Measurements from ENCODE around the gene MAPRE3.

DNA sequence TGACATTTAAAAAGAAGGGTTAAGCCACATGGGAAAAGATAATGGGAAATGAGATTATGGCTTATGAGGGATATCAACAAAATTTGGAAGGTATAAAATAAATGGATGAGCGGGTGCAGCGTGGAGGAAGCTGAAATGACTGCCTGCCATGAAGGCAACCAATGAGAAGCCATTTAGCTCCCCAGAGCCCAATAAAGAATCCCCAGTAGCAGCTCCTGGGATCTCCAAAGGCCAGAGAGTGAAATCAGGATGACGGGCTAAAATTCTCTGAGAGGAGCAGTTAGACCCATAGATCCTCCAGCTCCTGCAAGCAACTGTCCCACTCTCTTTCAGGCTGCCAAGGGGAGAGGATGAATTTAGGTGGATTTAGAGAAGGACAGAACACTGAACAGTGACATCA is 12.9 kb upstream of the MAPRE3 start:
- TF ChIP-seq, protein P1, sequence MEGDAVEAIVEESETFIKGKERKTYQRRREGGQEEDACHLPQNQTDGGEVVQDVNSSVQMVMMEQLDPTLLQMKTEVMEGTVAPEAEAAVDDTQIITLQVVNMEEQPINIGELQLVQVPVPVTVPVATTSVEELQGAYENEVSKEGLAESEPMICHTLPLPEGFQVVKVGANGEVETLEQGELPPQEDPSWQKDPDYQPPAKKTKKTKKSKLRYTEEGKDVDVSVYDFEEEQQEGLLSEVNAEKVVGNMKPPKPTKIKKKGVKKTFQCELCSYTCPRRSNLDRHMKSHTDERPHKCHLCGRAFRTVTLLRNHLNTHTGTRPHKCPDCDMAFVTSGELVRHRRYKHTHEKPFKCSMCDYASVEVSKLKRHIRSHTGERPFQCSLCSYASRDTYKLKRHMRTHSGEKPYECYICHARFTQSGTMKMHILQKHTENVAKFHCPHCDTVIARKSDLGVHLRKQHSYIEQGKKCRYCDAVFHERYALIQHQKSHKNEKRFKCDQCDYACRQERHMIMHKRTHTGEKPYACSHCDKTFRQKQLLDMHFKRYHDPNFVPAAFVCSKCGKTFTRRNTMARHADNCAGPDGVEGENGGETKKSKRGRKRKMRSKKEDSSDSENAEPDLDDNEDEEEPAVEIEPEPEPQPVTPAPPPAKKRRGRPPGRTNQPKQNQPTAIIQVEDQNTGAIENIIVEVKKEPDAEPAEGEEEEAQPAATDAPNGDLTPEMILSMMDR (conservative IDR thresholded peaks at IDR 0.05) = no peak
- no peak for TF ChIP-seq ZFX (IDR thresholded peaks at IDR 0.05)

Measured in C4-2B (cell line).